H1 (cell line): ENCODE measurements around the gene DDX31.

Experiments
- CHD2 ChIP-seq: IDR thresholded peaks from 2 replicates; pipeline ENCODE4 v1.6.1; 2012; ENCODE audit warnings: low read length, improper control_type of control experiment
- CREB1 ChIP-seq: IDR thresholded peaks from 2 replicates; pipeline ENCODE4 v1.6.1; 2012; ENCODE audit warnings: inconsistent platforms
- CTCF ChIP-seq, 3 experiments: IDR thresholded peaks; 1 replicate in 2 of 3; 2 replicates in 1 of 3; pipeline versions ENCODE4 v1.5.1 to v1.6.1; 2011; ENCODE audit warnings: low read length in 3 of 3, mild to moderate bottlenecking in 3 of 3, inconsistent platforms in 2 of 3, low read depth in 1 of 3, moderate library complexity in 1 of 3; ENCODE audit not compliant: insufficient read depth in 1 of 3; ENCODE audit errors: control extremely low read depth in 1 of 3
- EZH2 ChIP-seq: fragments of 200-600 bp; sonication (generic); IDR thresholded peaks from 2 replicates; pipeline ENCODE4 v1.7.1; 2012; ENCODE audit warnings: low read depth, mild to moderate bottlenecking, moderate library complexity, low read length, inconsistent platforms; ENCODE audit not compliant: severe bottlenecking
- POLR2AphosphoS5 ChIP-seq: IDR thresholded peaks from 2 replicates; pipeline ENCODE4 v1.6.1; 2011; ENCODE audit warnings: low read depth, low read length
- SIN3A ChIP-seq, 2 experiments: IDR thresholded peaks in 1 of 2; conservative IDR thresholded peaks in 1 of 2; 2 replicates each; pipeline ENCODE4 v1.6.1; 2011 to 2012; ENCODE audit warnings: low read length in 2 of 2, improper control_type of control experiment in 1 of 2, low read depth in 1 of 2, mild to moderate bottlenecking in 1 of 2
- ZNF274 ChIP-seq: IDR thresholded peaks from 2 replicates; pipeline ENCODE4 v1.7.0; 2012; ENCODE audit warnings: low read length, borderline replicate concordance; ENCODE audit errors: extremely low read depth
- TF ChIP-seq, protein P1 (sequence below): IDR thresholded peaks from 2 replicates; pipeline ENCODE4 v1.6.1; 2012; ENCODE audit warnings: inconsistent platforms

DNA sequence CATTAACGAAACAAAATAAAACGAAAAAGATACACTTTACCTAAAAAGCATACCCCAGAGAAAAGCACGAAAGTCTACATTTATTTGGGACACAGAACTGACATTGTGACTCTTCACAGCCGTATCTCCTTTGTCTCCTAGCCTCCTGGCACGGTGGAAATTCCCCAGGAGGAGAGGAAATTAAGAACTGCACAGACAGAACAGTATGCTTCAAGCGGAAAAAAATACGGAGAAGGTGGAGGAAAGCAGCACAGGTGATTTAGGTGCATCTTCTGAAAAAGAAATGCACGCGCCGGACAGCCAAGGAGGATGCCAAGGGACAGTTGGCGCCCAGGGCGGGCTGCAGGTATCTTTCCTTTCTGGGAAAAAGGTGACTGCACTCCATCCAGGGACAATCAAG is 32.0 kb downstream of the DDX31 start:
- TF ChIP-seq, protein P1, sequence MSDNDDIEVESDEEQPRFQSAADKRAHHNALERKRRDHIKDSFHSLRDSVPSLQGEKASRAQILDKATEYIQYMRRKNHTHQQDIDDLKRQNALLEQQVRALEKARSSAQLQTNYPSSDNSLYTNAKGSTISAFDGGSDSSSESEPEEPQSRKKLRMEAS, result no peak
- no peak for TF ChIP-seq CTCF (IDR thresholded peaks at IDR 0.05; ENCODE audit: control extremely low read depth in 1 of 3, insufficient read depth in 1 of 3, low read depth in 1 of 3, low read length in 3 of 3)
- TF ChIP-seq CHD2, result no peak
- TF ChIP-seq CREB1, result no peak
- no peak for TF ChIP-seq ZNF274
- no peak for TF ChIP-seq SIN3A (conservative IDR thresholded peaks at IDR 0.05 in 1 of 2, IDR thresholded peaks at IDR 0.05 in 1 of 2; ENCODE audit: low read depth in 1 of 2, low read length in 2 of 2)
- no peak for TF ChIP-seq POLR2AphosphoS5
- TF ChIP-seq EZH2, result no peak
